ENCODE data around the gene TOMM6.
A peak's percentile ranks its signal among the peaks of the same experiment; 100 is the strongest.

Gene TOMM6

DNA sequence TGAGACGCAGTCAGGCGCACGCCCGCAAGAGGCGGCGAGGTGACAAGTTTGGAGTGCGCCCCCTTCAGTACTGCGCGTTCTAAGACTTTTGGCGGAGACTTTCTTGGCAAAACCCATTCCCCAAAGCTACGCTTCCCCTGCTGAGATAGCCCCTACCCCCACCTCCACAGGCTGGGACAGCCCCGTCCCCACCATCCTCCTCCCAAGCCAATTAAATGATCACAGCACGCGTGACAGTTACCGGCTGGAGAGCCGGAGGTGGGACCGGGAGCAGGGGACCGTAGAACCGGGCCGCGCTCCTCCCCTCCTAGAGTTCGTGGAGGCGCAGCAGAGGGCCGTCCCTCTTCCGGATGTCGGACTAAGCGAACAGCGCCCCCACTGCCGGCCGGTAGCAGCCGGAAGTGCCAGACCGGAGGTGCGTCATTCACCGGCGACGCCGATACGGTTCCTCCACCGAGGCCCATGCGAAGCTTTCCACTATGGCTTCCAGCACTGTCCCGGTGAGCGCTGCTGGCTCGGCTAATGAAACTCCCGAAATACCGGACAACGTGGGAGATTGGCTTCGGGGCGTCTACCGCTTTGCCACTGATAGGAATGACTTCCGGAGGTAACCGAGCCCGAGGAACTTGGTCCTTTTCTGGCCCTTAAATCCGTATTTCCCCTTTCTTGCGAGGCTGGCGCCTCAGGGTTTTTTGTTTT lies at the start of gene TOMM6:
TSS of gene TOMM6 (plus strand) at position 476 of the 699 bp plus-strand sequence. CDS start at position 480, 4 bp downstream.
- peak; percentile 91 for DNase-seq

DNA sequence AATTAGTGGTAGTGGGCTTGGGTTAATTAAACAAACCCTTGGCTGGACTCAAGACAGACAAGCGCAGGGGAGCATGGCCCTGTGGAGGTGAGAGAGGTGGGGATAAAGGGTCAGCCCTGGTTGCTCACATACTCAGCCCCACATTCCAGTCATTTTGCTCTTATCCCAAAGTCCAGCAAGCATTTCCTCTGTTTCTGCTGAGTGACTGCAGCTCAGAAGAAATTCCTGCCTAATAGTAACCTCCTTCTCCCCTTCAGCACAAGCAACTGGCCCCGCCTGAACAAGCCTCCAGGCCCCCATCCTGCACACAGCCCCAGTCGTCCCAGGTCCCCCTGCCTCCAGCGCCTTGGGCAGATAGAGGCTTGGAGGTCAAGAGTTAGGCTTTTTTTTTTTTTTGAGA lies 48.5 kb upstream of the TOMM6 start:
- no peak for DNase-seq

DNA sequence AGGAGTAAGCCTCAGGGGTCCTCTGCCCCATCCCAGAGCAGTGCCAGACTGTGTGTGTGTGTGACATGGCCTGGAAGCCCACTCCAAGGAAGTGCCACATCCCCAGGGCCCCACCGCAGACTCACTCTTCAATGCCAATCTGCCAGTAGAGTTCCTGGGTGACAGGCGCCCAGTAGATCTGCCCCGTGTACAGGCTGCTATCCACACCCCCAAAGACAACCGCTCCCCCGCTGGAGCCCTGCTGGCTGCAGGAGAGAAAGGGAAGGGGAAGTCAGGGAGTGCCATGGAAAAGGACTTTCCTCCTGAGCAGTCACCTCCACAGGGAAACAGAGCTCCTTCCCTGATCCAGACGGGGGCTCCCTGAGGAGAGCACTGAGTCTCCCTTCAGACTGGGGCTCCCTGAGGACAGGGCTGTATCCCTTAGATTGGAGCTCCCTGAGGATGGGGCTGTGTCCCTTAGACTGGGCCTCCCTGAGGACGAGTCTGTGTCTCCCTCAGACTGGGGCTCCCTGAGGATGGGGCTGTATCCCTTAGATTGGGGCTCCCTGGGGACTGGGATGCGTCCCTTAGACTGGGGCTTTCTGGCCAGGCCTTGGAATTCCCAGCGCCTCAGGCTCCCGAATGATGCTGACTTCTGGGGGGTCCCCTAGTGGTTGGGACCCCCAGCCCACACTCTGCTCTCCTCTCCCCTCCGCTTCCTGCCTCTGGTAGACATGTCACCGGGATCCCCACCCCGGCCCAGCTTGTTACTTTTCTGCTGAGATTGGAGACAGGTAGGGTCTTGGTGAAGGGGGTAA lies 46.9 kb upstream of the TOMM6 start:
- DNase-seq: no peak

DNA sequence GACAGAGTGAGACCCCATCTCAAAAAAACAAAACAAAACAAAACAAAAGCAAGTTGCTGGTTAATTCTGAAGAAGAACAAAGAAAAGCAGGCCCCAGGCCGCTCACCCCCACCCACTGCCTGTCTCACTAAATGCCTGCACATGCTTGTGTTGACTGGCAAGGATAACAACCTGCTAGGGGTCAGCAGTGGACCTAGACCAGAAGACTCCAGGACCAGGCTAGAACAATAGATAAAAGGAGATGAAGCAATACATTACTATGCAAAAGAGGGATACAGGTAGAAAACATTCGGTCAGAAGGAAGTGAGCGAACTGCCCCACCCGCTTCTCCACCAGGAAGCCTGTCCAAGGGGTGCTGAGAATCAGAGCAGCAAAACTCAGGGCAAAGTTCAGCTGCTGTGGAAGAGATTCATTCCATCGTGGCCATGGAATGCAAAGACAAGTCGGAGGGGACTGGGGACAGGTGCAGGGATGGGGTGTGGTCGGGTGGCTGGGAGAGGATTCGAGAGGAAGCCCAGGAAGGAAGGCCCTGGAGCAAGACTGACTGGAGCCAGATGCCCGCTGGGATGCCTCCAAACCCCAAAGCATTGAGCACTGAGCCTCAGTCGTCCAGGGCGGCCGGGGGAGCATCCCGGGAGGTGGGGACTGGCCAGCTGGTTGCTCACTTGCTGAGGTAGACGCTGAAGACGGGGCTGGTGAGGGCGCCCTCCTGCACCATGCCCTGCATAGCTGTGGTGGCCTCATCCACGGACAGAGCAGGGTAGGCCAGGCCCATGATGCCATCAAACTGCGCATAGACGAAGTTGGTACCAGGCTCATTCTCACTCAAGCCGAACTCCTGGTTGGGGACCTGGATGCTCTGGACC lies 45.6 kb upstream of the TOMM6 start:
- DNase-seq: no peak

DNA sequence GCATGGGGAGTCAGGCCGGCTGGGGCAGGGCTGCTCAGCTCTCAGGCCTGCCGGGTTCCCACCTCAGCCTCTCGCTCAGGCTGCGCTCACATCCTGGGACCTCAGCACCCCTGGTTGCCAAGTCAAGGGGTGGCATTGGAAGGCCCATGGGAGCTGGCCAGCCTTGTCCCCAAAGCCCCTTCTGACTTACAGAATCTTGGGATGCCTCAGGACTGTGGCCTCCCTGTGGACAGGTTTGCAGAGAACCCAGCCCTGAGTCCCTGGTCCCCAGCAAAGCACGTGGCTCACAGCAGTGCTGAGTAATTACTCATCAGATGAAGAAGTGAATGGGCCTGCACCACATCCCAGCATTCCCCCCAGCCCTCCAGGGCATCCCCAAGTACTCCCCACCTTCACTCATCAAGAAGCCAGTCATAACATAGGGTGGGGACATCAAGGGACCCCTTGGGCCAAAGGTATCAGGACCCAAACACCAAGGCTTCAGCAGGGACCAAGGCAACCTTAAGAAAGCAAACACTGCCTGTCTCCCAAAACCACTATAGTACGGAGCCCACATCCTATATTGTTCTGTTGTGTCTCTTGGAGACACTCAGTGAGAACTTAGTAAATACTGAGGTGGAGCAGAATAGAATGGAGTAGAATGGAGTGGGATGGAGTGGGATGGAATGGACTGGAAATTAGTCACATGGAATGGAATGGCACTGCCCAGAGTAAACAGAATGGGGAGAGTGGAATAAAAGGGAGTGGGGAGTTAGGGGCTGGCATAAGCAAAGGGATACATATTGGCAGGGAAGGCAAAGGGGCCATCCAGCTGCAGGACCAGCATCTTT lies 43.9 kb upstream of the TOMM6 start:
- no peak for DNase-seq

DNA sequence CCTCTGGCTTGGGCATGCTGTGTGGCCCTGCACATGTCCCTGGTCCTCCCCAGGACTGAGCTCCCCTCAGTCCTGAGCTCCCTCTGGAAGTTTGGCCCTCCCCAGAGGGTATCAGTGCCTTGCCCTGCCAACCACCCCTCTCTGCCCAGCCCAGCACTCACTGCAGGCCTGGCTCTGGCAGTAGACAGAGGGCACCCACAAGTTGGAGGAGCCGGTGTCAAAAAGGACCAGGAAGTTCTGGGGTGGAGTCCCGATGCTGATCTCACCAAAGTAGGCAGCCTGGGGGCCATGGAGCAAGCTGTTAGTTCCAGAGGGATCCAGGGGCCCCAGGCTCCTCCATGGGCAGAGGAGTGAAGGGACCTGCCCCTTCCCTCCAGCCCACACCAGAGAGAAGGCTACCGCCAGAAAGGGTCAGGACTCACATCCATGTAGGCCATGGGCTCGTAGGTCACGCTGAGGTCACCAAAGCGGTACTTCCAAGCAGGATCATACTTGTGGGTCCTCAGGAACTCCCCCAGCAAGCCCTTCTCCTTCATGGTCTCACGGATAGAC lies 43.2 kb upstream of the TOMM6 start:
- no peak for DNase-seq

DNA sequence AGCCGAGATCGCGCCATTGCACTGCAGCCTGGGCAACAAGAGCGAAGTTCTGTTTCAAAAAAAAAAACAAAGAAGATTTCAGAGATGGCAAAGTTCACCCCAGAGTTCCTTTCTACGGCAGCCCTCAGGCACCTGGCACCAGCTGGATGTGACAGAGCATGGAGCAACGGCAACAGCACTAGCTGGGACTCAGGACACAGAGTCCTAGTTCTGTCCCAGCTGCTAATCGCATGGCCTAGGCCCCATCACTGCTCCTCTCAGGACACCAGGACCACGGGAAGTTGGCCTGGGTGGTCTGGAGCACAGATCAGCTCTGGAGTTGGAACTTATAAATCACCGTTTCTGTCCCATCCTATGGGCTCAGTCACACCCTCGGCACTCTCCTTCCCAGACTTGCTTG lies 41.4 kb upstream of the TOMM6 start:
- DNase-seq: no peak

DNA sequence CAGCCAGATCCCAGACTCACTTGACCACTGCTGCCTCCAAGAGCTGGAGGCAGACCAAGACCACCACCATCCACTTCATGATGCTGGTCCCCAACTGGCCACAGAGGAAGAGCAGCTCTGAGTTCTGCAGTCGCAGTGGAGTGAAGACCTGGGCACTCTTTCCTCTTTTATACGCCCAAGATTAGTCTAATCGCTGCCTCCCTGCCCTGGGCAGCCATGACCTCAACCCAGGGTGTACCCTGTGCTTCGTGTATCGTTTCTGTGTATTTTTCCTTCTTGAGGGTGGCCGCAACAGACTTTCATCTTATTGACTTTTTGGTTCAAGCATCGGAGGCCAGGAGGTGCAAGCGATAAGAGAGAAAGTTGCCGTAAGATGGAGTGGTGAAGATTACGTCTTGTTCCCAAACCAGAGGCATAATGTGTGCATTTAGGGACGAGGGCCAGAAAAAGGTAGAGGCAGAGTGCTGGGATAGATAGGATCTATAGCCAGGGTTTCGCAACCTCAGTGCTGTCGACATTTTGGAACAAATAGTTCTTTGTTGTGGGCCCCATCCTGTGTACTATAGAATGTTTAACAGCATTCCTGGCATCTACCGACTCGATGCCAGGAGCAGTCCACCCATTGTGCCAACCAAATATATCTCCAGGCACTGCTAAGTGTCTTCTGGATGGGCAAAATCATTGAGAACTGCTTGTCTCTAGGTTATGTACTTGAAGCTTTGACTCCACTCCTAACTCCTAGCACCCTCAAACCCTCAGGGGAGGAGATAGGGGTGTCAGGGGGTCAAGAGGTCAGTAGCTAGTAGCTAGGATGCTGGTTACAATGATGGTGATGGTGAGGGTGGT lies 40.0 kb upstream of the TOMM6 start, which contains the start of gene PGC:
TSS of gene PGC (minus strand) at position 142 of the 846 bp plus-strand sequence. CDS start at position 79, 63 bp downstream.
- DNase-seq: no peak

DNA sequence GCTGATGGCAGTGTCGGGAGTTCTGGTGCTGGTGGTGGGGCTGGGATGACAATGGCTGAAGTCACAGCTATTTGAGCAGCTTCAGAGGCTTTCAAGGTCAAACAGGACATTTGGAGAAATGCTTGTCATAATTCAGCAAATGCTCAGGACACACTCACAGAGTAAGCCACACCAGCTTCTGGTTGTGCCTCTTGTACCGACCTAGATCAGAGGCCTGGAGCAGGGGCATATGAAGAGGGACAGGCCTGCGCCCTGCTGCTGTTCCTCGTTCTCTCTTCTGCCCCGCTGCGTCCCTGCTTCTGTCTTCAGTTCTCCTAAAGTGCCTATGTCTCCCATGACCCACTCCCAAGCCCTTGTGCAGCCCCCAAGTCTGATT lies 39.4 kb upstream of the TOMM6 start:
- no peak for DNase-seq

DNA sequence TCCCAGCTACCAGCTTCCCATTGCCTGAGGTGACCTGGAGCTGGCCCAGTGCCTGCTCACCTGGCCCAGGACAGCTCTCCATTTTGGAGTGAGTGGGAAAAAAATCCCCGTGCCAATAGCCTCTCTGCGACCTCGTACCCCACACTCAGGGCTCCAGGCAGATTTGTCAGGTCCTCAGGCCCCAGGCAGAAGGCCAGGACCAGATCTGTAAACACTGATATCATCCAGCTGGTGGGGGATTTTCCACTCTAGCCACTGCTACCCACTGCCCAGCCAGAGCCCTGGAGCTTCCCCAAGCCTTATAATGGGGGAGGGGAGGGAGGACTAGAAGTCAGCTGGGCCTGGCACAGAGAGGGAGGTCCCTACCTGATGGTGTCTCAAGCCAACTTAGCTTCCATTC lies 39.0 kb upstream of the TOMM6 start:
- DNase-seq: no peak

DNA sequence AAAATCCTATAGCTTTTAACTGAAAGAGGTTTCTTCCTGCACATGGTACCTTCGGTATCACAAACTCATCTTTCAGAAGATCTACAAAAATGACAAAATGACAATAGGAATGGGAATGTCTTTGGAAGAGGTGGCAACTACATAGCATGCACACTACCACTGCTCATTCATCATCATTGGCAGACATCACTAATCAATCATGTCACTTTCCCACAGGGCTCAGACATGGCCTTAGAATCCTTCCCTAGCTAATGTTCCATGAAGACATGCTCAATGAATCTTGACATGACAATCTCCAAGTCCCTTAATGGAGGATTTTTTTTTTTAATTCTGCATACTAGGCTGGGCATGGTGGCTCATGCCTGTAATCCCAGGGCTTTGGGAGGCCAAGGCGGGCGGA lies 37.1 kb upstream of the TOMM6 start:
- no peak for DNase-seq

DNA sequence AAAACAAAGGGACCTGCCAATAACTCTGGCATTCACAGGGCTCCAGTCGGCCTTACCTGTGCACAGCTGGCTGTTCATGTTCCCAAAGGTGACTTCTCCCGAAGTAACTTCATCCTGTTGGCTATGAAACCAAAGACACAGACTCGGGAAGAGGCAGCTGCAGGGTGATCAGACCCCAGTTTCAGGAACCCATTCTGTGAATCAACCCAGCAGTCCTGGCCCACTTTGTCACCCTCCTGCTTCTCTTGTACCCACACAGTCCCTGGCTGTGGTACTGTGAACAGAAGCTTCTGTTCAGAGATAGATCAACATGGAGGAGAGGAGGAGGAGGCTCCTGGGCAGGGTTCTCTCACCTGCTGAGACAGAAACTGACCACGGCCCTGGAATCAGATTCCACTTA lies 31.6 kb upstream of the TOMM6 start:
- DNase-seq: no peak

DNA sequence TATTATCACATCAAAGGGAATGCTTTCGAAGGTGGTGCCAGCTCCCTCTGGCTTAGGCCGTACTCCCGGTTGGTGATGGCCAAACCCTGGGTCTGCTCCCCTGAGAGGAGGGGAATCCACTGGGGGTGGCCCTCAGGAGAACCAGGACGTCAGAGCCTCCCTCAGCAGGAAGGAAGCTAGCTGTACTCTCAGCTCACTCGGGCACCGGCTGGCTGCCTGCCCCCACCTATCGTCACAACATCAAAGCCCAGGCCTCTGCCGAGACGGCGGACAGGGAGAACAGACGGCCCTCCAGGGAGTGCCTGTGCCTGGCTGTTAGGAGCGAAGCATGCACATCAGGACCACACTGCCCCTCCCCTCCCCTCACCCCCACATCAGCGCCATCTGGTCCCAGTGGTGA lies 31.1 kb upstream of the TOMM6 start:
- DNase-seq: no peak

DNA sequence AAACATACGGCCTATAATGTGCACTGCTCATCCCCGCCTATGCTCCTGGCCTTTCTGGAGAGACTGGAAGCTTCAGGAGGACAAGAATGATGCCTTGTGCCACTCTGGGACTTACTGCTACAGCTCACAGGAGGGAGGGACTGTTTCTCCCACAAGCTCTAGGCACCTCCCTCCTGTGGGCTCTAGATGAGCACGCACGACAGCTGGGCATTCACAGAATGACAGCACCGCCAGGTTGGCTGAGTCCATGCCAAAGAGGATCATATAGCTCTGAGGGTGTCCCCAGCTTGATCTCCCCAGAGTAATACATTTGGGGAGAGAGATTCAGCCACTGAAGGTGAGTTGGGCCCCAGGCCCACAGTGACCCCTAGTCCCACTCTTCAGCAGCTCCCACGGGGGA lies 30.2 kb upstream of the TOMM6 start:
- DNase-seq: no peak

DNA sequence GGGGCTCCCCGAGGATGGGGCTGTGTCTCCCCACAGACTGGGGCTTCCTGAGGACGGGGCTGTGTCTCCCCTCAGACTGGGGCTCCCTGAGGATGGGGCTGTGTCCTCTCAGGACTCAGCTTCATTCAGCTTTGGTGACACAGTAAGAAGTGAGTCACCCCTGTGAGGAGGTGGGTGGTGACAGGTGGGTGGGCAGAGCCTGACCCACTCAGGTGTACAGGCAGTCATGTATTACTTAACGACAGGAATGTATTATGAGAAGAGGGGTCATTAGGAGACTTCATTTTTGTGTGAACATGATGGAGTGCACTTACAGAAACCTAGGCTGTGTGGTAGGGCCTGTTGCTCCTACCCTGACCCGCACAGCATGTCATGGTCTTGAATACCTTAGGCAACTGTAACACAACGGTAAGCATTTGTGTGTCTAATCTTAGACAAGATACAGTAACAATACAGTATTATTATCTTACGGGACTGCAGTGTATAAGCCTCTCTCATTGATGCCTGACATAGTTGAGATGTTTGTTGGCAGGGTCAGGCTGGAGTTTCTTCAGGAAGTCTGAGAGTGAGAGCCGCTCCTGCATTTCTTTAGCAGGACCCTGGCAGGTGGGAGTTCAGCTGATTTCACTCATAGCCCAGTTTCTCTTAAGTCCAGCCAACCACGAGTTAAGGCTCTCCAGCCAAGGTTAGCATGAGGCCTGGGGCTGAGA lies 29.4 kb upstream of the TOMM6 start:
- DNase-seq: no peak

DNA sequence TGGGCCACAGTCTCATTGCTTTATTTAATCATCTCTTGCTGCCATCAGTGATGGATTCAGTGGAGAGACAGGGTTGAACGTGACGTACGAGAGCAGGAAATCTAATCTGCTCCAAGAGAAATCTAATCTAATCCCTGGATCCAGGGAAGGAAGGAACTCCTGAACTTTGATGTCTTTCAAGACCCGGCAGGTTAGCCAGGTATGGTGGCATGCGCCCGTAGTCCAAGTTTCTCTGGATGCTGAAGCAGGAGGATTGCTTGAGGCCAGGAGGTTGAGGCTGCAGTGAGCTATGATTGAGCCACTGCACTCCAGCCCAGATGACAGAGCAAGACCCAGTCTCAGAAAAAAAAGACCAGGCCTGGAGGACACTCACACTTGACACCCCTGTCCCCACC lies 28.9 kb upstream of the TOMM6 start:
- no peak for DNase-seq

DNA sequence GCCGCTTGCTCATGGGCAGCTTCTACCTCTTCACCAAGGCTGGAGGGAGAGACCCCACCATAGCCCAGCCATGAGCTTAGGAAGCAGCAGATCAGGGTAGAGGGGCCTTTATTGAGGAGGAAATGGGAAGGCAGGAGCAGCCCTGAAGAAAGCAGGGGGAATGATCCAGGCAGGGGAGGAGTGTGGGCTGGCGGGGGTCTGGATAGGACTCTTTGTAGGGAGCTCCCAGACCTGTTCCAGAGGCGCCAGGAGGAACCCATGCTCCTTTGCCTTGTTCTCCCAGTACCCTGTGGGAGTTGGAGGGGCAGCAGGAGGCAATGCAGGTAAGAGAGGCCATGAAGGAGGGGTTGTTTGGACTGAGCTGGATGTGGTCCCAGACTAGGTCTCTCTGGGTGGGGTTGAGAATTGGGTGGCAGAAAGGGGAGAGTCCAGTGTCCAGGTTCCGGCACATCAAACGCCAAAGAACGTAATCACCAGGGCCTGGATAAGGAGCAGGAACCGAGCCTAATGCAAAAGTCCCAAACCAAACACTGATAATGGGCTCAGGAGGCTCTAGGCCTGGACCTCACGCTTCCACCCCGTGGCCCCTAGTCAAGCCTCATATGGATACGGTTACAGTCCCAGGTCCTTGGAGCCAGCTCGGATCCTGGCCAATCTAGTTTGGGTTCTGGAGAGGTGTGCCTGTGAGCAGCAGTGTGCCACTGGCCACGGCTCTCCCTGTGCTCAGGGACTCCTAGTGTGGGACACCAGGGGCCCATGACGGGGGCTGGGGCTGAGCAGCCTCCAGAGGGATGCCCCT lies 28.2 kb upstream of the TOMM6 start:
- DNase-seq: no peak

DNA sequence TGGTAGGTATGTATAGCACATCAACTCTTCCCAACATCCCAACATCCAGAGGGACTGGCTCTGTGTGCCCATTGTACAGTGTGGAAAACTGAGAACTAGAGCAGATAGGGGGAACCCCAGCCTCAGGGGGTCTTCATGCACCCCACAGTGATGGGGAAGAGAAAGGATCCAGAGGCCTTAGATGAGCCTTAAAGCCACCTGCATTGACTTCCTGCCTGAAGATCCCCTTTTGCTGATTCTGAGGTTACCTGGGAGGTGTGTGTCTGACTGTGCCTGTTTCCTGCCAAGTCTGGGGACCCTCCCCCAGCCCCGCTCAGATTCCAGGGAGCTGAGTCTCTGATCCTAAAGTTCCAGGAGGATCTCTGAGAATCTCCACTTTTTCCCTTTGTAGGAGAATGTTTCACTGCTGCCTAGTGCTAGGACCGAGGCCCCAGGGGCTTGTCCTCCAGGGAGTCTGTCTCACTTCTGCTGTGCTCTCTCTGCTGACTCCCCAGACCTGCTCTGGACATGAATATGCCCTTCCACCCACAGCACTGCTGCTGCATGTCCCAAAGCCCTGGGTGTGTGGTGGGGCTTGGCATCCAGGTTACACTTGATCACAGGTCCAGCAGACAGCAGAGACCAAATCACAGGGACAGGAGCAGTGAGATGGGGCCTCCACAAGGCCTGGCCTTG lies 27.5 kb upstream of the TOMM6 start:
- no peak for DNase-seq

DNA sequence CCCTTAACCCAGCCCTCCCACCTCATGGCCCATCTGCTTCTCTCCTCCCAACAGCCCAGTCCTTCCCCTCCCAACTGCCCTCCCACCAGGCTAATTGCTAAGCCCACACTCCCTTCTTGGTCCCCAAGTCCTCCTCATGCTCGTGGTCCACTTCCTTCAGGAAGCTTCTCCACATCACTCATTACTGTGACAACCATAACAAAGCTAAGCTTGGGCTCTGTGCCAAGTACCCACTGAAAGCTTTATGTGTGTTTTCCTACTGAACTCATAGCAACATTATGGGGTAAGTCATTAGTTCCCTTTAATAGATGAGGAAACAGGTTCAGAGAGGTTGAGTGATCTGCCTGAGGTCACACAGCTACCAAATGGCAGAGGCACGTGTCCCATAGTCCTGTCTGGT lies 24.0 kb upstream of the TOMM6 start:
- DNase-seq: no peak
